Endothelial cell of umbilical vein (primary cell): Measurements from ENCODE around the gene IGSF3.
A peak's percentile ranks its signal among the peaks of the same experiment; 100 is the strongest.
"Not testable (repeated sequence)": the region's sequence is repeated elsewhere in the genome, so short reads cannot be mapped to it uniquely, and the experiment has no call there.

Experiments used
- MAX ChIP-seq: IDR thresholded peaks from 2 replicates; pipeline ENCODE4 v1.6.1; 2011; ENCODE audit not compliant: insufficient read depth, insufficient read length
- POLR2A ChIP-seq: IDR thresholded peaks from 2 replicates; pipeline ENCODE4 v1.6.1; 2012; ENCODE audit warnings: low read depth, mild to moderate bottlenecking, control low read depth, low read length
- POLR2AphosphoS5 ChIP-seq: IDR thresholded peaks from 2 replicates; pipeline ENCODE4 v1.6.1; 2012; ENCODE audit warnings: low read depth, mild to moderate bottlenecking, control low read depth, low read length, moderate library complexity; ENCODE audit not compliant: insufficient read depth
- TF ChIP-seq, protein P1 (sequence below), 2 donors: IDR thresholded peaks; 1 replicate in 1 of 2; 2 replicates in 1 of 2; pipeline ENCODE4 v1.5.1; 2011; ENCODE audit warnings: low read length in 2 of 2, mild to moderate bottlenecking in 2 of 2, moderate library complexity in 2 of 2, control low read depth in 1 of 2, inconsistent platforms in 1 of 2, low read depth in 1 of 2; ENCODE audit not compliant: insufficient read depth in 1 of 2; ENCODE audit errors: extremely low read depth in 1 of 2

DNA sequence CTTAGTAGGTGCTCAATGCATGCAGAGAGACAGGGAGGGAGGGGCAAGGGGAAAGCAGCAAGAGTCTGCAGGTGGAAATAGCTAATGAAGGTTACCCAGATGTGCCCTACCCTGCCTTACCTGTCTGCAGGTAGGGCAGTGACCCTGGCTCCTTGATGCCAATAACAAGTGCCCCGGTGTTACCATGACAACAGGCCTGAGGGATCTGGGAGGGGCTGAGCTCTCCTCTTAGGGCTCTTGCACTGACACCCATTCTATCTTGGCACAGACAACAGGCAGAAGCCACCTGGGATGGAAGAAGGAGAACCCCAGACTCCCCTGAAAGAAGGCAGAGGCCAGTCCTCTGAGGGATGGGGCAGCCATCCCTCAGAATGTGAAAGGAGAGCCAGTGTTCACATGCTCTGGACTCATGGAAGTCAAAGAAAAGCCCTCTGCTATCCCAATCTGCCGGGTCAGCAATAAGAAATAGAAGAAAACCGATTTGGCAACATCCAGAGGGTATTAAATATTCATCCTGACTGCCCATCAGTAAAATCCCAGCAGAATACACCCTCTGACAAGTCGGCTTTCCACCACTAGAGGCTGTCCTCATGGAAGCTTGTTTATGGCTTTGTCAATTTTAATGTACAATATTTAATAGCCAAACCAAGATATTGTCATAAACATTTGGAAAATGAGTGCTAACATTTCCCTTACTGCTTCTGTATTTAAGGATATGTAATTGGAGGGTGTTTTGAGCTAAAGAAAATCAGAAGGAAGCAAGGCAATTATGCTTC is 72.3 kb downstream of the IGSF3 start:
- TF ChIP-seq, protein P1, sequence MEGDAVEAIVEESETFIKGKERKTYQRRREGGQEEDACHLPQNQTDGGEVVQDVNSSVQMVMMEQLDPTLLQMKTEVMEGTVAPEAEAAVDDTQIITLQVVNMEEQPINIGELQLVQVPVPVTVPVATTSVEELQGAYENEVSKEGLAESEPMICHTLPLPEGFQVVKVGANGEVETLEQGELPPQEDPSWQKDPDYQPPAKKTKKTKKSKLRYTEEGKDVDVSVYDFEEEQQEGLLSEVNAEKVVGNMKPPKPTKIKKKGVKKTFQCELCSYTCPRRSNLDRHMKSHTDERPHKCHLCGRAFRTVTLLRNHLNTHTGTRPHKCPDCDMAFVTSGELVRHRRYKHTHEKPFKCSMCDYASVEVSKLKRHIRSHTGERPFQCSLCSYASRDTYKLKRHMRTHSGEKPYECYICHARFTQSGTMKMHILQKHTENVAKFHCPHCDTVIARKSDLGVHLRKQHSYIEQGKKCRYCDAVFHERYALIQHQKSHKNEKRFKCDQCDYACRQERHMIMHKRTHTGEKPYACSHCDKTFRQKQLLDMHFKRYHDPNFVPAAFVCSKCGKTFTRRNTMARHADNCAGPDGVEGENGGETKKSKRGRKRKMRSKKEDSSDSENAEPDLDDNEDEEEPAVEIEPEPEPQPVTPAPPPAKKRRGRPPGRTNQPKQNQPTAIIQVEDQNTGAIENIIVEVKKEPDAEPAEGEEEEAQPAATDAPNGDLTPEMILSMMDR (IDR thresholded peaks at IDR 0.05; ENCODE audit: extremely low read depth in 1 of 2, insufficient read depth in 1 of 2, low read depth in 1 of 2, low read length in 2 of 2): peak; percentile 15 to 21
- TF ChIP-seq MAX, POLR2A, POLR2AphosphoS5: not testable (repeated sequence)
